Aorta (tissue), 5 donors: ENCODE results near the gene DIP2B. TPM values are rescaled to one million over a fixed set of nuclear protein-coding genes. Genes with fewer than 3 reads are reported as not detected.

Experiments
- ATAC-seq: fragments of 200-7000 bp; cut with Tn5 transposase; one replicate; pipeline ENCODE4 v1.9.1; 2022; ENCODE audit warnings: moderate library complexity; ENCODE audit not compliant: low FRiP score
- DNase-seq, 2 donors: peaks; one replicate each; pipeline ENCODE4 v3.0.0-alpha.2; 2020
- H3K27ac ChIP-seq, 2 donors: one replicate each; pipeline ENCODE4 v1.5.1; 2013; ENCODE audit warnings: low read length in 2 of 2, mild to moderate bottlenecking in 2 of 2, moderate library complexity in 2 of 2, control low read depth in 1 of 2, inconsistent platforms in 1 of 2, low read depth in 1 of 2
- H3K27me3 ChIP-seq, 2 donors: one replicate each; pipeline ENCODE4 v1.6.1; 2013; ENCODE audit warnings: control low read depth in 1 of 2, low read length in 1 of 2, mild to moderate bottlenecking in 1 of 2, moderate library complexity in 1 of 2; ENCODE audit not compliant: insufficient read depth in 2 of 2, control insufficient read depth in 1 of 2
- H3K36me3 ChIP-seq, 2 donors: one replicate each; pipeline ENCODE4 v1.6.1; 2013; ENCODE audit warnings: control low read depth in 1 of 2, low read length in 1 of 2, mild to moderate bottlenecking in 1 of 2; ENCODE audit not compliant: insufficient read depth in 2 of 2, control insufficient read depth in 1 of 2
- H3K4me1 ChIP-seq, 2 donors: one replicate each; pipeline ENCODE4 v1.6.1; 2013; ENCODE audit warnings: low read length in 2 of 2, control low read depth in 1 of 2, mild to moderate bottlenecking in 1 of 2, moderate library complexity in 1 of 2; ENCODE audit not compliant: insufficient read depth in 2 of 2, control insufficient read depth in 1 of 2
- H3K4me3 ChIP-seq, 2 donors: one replicate each; pipeline ENCODE4 v1.5.1; 2013; ENCODE audit warnings: low read length in 2 of 2, control low read depth in 1 of 2, mild to moderate bottlenecking in 1 of 2
- H3K9me3 ChIP-seq: one replicate; pipeline ENCODE4 v1.6.1; 2013; ENCODE audit warnings: mild to moderate bottlenecking, low read length; ENCODE audit not compliant: control insufficient read depth
- WGBS, 2 donors: extraction: QIAGEN DNeasy Blood & Tissue Kit; methylation state at CpG; one replicate each; pipeline ENCODE4 v1.1.7; 2013; 5-methylcytosine and 5-hydroxymethylcytosine counted together
- intact Hi-C, 2 donors: fragments of 100-400 bp; cut with DNase I; formaldehyde crosslinking; loops; one replicate each; pipeline versions ENCODE4 v1.14.2 to v1.15.0; 2022
- polyA plus RNA-seq, 2 donors: library from polyadenylated mRNA; stranded (reverse); fragments of 200-250 nt; gene quantifications; one replicate each; pipeline ENCODE4 v1.2.3, GENCODE V29; 2013
- total RNA-seq, 2 donors: library from RNA; stranded (reverse); fragmentation: NEBNext Ultra II Directional; extraction: Animal tissue kit (Norgen Biotek cat#: 25700); gene quantifications; one replicate each; pipeline ENCODE4 v1.2.1, GENCODE V29; 2021
- donor health status: healthy with polysubstance abuse.
- donor health status: Bipolar disorder and iron deficiency.
- donor health status: DM: no; HTN: no; CAD: no.
- donor health status: DM: no; HTN: no; CAD: no.
- donor health status: DM: yes; HTN: yes; CAD: no.

DIP2B gene
- total and polyA plus RNA-seq, 4 donors: 2.9 to 25.0 (median 10.2) TPM

GRCh38 chr12:50572760-50573159, 68.0 kb downstream of the DIP2B start:
- Histone ChIP-seq H3K27ac (no peak overlapping the region), H3K36me3 (no peaks in the 10 kb centered on the region), H3K27me3 (no peaks in the 10 kb centered on the region), H3K9me3 (no peaks in the 10 kb centered on the region), H3K4me3 (no peak overlapping the region), H3K4me1 (peaks cover 2 to 7% of the 10 kb centered on the region in 2 donors)
- intact Hi-C loops: no loop called here
- DNase-seq (no peak), ATAC-seq (no peak)
- 63 to 66% methylated on average over 3 of the region's 3 CpGs for WGBS, 2 donors

- H3K27me3 ChIP-seq: no peaks in the 10 kb centered on the region
- no peaks in the 10 kb centered on the region for H3K9me3 ChIP-seq
- no peak overlapping the region for H3K4me3 ChIP-seq
- H3K4me1 ChIP-seq: peaks cover 2 to 7% of the 10 kb centered on the region in 2 donors
- 97 to 100% methylated on average over 2 of the region's 2 CpGs for WGBS, 2 donors
- DNase-seq: no peak
- H3K27ac ChIP-seq: no peak overlapping the region
- intact Hi-C loops: no loop called here
- no peaks in the 10 kb centered on the region for H3K36me3 ChIP-seq
- no peak for ATAC-seq
Measured at GRCh38 chr12:50573271-50573670, 68.5 kb downstream of the DIP2B start.

- no peak for ATAC-seq
- intact Hi-C loops: no loop called here
- no peak overlapping the region for H3K27ac ChIP-seq
- no peaks in the 10 kb centered on the region for H3K36me3 ChIP-seq
- WGBS, 2 donors: 36 to 42% methylated on average over 5 of the region's 5 CpGs
- no peaks in the 10 kb centered on the region for H3K9me3 ChIP-seq
- no peaks in the 10 kb centered on the region for H3K27me3 ChIP-seq
- no peak for DNase-seq
- no peak overlapping the region for H3K4me3 ChIP-seq
- peaks cover 3 to 8% of the 10 kb centered on the region in 2 donors for H3K4me1 ChIP-seq
Measured at GRCh38 chr12:50574601-50575348, 70.0 kb downstream of the DIP2B start.

- Histone ChIP-seq H3K4me1 (peaks cover 3 to 4% of the 10 kb centered on the region in 2 donors), H3K27me3 (no peaks in the 10 kb centered on the region), H3K27ac (no peak overlapping the region), H3K36me3 (no peaks in the 10 kb centered on the region), H3K4me3 (no peak overlapping the region), H3K9me3 (no peaks in the 10 kb centered on the region)
- DNase-seq (no peak), ATAC-seq (no peak)
- intact Hi-C loops: no loop called here
- WGBS, 2 donors: 33 to 41% methylated on average over 1 of the region's 1 CpG
Measured at GRCh38 chr12:50579757-50580267, 75.0 kb downstream of the DIP2B start.

- DNase-seq (no peak), ATAC-seq (no peak)
- intact Hi-C loops: no loop called here
- Histone ChIP-seq H3K27me3 (no peaks in the 10 kb centered on the region), H3K4me3 (no peak overlapping the region), H3K27ac (no peak overlapping the region), H3K36me3 (no peaks in the 10 kb centered on the region), H3K4me1 (peaks cover 3 to 4% of the 10 kb centered on the region in 2 donors), H3K9me3 (no peaks in the 10 kb centered on the region)
- WGBS, 2 donors: 12 to 15% methylated on average over 3 of the region's 3 CpGs
Measured at GRCh38 chr12:50580436-50580835, 75.7 kb downstream of the DIP2B start.

GRCh38 chr12:50581226-50582184, 76.7 kb downstream of the DIP2B start:
- intact Hi-C loops: no loop called here
- ATAC-seq: no peak
- WGBS, 2 donors: 94 to 95% methylated on average over 10 of the region's 10 CpGs
- DNase-seq: no peak
- H3K9me3 ChIP-seq: no peaks in the 10 kb centered on the region
- H3K4me3 ChIP-seq: no peak overlapping the region
- peaks cover 3 to 4% of the 10 kb centered on the region in 2 donors for H3K4me1 ChIP-seq
- H3K27me3 ChIP-seq: no peaks in the 10 kb centered on the region
- no peaks in the 10 kb centered on the region for H3K36me3 ChIP-seq
- no peak overlapping the region for H3K27ac ChIP-seq

- DNase-seq (no peak), ATAC-seq (no peak)
- no peaks in the 10 kb centered on the region for H3K9me3 ChIP-seq
- intact Hi-C loops: no loop called here
- H3K27me3 ChIP-seq: no peaks in the 10 kb centered on the region
- peaks cover 3 to 4% of the 10 kb centered on the region in 2 donors for H3K4me1 ChIP-seq
- WGBS, 2 donors: 92 to 97% methylated on average over 1 of the region's 1 CpG
- H3K27ac ChIP-seq: no peak overlapping the region
- no peak overlapping the region for H3K4me3 ChIP-seq
- H3K36me3 ChIP-seq: no peaks in the 10 kb centered on the region
Measured at GRCh38 chr12:50584135-50584534, 79.3 kb downstream of the DIP2B start.

- Histone ChIP-seq H3K9me3 (no peaks in the 10 kb centered on the region), H3K27me3 (no peaks in the 10 kb centered on the region), H3K4me3 (no peak overlapping the region), H3K36me3 (no peaks in the 10 kb centered on the region), H3K4me1 (no peaks in the 10 kb centered on the region), H3K27ac (no peak overlapping the region)
- ATAC-seq: no peak
- WGBS, 2 donors: 88 to 92% methylated on average over 8 of the region's 8 CpGs
- intact Hi-C loops: no loop called here
- DNase-seq: no peak
Measured at GRCh38 chr12:50589650-50590435, 85.1 kb downstream of the DIP2B start.
